Activated naive CD4-positive, alpha-beta T cell treated with anti-CD3 and anti-CD28 coated beads, Interleukin-2, amount 10 ng/mL, durations not matched to agents 7 days and 5 days (primary cell): ENCODE measurements around the gene ROBO1.
"Not testable (repeated sequence)": the region's sequence is repeated elsewhere in the genome, so short reads cannot be mapped to it uniquely, and the experiment has no call there.

Source experiments
- CTCF ChIA-PET: fragments of 350-600 bp; sonication (Branson Sonifier 250); formaldehyde crosslinking; loops from one replicate; lab custom pipeline; 2021; ENCODE audit warnings: antibody characterized with exemption; lab: Charles Lee
- DNase-seq: peaks from one replicate; pipeline ENCODE4 v3.0.0-alpha.2; 2020
- H3K27ac Mint-ChIP-seq: one replicate; pipeline ENCODE4 v1.8.0; 2021; ENCODE audit warnings: mild to moderate bottlenecking, moderate library complexity, mixed read lengths
- H3K27me3 Mint-ChIP-seq: one replicate; pipeline ENCODE4 v1.8.0; 2021; ENCODE audit warnings: mild to moderate bottlenecking, mixed read lengths
- H3K36me3 Mint-ChIP-seq: one replicate; pipeline ENCODE4 v1.8.0; 2021; ENCODE audit warnings: mixed read lengths
- H3K4me1 Mint-ChIP-seq: one replicate; pipeline ENCODE4 v1.8.0; 2021; ENCODE audit warnings: mixed read lengths
- H3K4me3 Mint-ChIP-seq: one replicate; pipeline ENCODE4 v1.8.0; 2021; ENCODE audit warnings: mild to moderate bottlenecking, moderate library complexity, mixed read lengths
- H3K9me3 Mint-ChIP-seq: one replicate; pipeline ENCODE4 v1.8.0; 2021; ENCODE audit warnings: mixed read lengths

ROBO1 gene

DNA sequence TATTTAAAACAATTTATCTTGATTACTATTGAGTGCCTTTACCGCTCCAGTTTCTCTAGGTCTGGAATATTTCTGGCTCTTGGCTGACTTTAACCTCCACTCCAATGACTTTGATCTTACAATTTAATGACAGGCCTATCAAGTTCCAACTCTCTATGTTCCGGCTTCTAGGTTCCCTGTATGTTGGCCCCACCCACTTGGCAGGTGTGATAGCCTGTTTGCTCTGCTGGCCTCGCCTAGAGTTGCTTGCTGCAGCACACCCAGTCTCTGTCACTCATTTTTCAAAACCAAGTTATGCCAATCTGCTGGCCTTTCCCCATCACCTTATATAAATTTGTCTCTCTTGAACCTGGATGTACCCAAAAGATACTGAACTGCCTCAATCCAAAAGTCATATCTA is 428.0 kb downstream of the ROBO1 start:
- Mint-ChIP-seq H3K9me3 (no peaks in the 10 kb centered on the region), H3K27me3 (no peaks in the 10 kb centered on the region), H3K4me3 (no peak overlapping the region), H3K27ac (no peak overlapping the region), H3K36me3 (no peaks in the 10 kb centered on the region), H3K4me1 (no peaks in the 10 kb centered on the region)
- DNase-seq = no peak
- CTCF ChIA-PET = no interaction called here

DNA sequence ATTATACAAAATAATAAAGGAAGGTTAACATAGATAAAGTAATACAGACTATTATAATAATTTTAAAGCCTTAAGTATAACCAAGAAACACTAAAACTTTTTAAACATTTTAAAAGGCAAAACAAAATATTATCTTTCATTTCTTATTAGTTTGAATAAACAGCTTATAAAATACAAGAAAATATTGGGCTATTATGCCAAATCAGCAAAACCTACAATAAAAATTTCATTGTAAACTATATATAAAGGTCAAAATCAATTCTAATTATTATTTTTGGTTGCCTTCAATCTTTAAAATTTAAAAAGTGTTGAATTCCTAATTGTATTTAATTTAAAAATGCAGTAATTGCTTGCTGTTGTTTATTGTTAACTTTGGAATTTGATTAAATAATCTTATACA is 430.0 kb downstream of the ROBO1 start:
- Mint-ChIP-seq H3K27me3 (no peaks in the 10 kb centered on the region), H3K36me3 (no peaks in the 10 kb centered on the region), H3K9me3 (peaks cover 7% of the 10 kb centered on the region), H3K4me1 (no peaks in the 10 kb centered on the region), H3K27ac (no peak overlapping the region), H3K4me3 (no peak overlapping the region)
- CTCF ChIA-PET = no interaction called here
- DNase-seq = no peak

DNA sequence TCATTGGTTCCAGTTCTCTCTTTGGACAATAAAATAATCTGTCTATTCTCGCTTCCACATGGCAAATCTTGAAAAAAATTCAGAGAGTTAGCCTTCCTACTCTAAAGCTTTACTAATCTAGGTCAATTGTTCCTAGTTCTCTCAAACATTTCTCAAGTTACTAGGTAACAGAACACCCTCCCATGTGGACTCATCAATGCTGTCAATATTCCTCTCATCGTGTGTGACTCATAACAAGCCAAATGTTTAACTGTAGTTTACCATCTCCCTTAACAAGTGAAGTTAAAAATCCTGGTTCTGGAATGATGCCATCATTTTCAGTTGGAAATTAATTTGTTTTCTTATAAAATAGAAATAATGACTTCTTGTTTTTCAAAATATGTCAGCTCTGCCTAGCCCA is 438.6 kb downstream of the ROBO1 start:
- Mint-ChIP-seq H3K27ac (no peak overlapping the region), H3K9me3 (peaks cover 4% of the 10 kb centered on the region), H3K4me1 (no peaks in the 10 kb centered on the region), H3K27me3 (no peaks in the 10 kb centered on the region), H3K36me3 (no peaks in the 10 kb centered on the region), H3K4me3 (no peak overlapping the region)
- no peak for DNase-seq
- CTCF ChIA-PET = no interaction called here

DNA sequence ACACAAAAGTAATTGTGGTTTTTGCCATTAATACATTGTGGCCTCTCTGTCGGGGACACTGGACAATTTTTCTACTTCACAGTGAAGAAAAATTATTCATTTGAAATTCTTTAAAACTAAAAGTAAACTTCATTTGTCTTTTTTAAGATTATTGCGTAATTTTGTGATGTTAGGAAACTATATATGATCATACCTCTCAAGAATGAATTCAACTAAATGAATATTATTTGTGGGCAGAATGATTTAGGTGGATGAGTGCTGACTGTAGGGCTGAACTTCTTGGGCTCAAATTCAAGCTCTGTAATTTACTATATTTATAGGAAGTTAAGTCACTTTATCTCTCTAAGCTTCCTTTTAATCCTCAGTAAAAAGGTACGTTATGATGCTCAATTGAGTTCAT is 441.2 kb downstream of the ROBO1 start:
- DNase-seq = no peak
- H3K9me3 Mint-ChIP-seq = no peaks in the 10 kb centered on the region
- H3K4me1 Mint-ChIP-seq = no peaks in the 10 kb centered on the region
- no peaks in the 10 kb centered on the region for H3K27me3 Mint-ChIP-seq
- CTCF ChIA-PET = no interaction called here
- H3K36me3 Mint-ChIP-seq = no peaks in the 10 kb centered on the region
- H3K4me3 Mint-ChIP-seq = no peak overlapping the region
- H3K27ac Mint-ChIP-seq = no peak overlapping the region

DNA sequence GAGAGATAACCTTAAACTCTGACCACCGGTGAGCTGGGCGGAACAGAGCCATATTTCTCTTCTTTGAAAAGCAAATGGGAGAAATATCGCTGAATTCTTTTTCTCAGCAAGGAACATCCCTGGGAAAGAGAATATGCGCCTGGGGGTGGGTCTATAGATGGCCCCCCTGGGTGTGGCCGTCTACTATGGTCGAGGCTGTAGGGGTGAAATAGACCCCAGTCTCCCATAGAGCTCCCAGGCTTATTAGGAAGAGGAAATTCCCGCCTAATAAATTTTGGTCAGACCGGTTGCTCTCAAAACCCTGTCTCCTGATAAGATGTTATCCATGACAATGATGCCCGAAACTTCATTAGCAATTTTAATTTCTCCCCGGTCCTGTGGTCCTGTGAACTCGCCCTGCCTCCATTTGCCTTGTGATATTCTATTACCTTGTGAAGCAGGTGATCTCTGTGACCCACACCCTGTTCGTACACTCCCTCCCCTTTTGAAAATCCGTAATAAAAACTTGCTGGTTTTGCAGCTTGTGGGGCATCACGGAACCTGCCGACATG is 441.9 kb downstream of the ROBO1 start:
- CTCF ChIA-PET, H3K27me3 Mint-ChIP-seq, H3K4me3 Mint-ChIP-seq, DNase-seq, H3K27ac Mint-ChIP-seq, H3K36me3 Mint-ChIP-seq, H3K9me3 Mint-ChIP-seq, H3K4me1 Mint-ChIP-seq: not testable (repeated sequence)

DNA sequence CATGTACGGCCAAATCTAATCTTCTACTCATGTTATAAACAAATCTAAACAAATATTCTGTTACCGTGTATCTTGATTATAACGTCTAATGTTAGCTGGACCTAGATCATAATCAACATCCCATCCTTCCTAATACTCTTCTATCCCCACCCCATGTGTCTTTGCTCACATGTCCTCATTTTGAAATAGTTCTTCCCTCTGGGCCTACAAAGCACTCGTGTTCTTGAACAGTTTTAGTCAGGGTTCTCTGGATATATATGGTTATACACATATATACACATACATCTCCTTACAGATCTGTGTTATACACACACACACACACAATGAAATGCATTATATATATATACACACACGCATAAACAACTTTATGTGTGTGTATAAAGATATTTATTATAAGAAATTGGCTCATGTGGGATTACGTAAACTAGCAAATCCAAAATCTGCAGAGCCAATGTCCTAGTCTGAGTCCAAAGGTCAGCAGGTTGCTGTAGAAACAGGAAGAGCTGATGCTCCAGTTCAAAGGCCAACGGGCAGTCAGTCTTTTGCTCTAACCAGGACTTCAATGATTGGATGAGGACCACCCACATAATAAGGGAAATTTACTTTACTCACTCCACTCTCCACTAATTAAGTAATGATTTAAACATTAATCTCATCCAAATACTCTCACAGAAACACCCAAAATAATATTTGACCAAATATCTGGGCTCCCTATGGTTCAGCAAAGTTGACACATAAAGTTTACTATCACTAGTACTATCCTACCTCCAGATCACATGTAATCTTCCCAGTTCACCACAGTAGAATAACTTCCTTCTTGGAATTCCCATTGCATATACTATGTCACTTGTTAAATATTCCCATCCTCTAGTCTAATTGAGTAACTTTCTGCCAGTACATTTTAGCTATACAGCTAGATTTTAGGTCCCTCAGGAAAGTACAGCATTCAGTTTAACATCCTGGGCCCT is 450.0 kb downstream of the ROBO1 start:
- Mint-ChIP-seq H3K36me3 (no peaks in the 10 kb centered on the region), H3K27ac (no peak overlapping the region), H3K4me3 (no peak overlapping the region), H3K9me3 (peaks cover 2% of the 10 kb centered on the region), H3K27me3 (no peaks in the 10 kb centered on the region), H3K4me1 (no peaks in the 10 kb centered on the region)
- CTCF ChIA-PET = no interaction called here
- DNase-seq = no peak

DNA sequence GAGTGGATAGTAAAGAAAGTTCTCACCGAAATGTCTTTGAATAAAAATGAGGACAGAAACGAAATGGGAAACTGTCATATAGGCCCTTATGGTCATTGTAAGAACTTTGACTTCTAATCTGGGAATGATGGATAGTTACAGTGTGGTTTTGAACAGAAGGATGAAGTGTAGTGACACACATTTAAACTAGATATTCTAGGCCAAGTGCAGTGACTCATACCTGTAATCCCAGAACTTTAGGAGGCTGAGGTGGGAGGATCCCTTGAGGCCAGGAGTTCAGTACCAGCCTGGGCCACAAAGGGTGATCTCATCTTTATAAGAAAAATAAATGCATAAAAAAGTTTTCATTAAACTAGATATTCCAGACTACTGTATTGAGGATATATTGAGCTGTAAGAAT is 452.8 kb downstream of the ROBO1 start:
- DNase-seq = no peak
- Mint-ChIP-seq H3K4me1 (no peaks in the 10 kb centered on the region), H3K9me3 (peaks cover 2% of the 10 kb centered on the region), H3K27me3 (no peaks in the 10 kb centered on the region), H3K36me3 (no peaks in the 10 kb centered on the region), H3K27ac (no peak overlapping the region), H3K4me3 (no peak overlapping the region)
- CTCF ChIA-PET = no interaction called here

DNA sequence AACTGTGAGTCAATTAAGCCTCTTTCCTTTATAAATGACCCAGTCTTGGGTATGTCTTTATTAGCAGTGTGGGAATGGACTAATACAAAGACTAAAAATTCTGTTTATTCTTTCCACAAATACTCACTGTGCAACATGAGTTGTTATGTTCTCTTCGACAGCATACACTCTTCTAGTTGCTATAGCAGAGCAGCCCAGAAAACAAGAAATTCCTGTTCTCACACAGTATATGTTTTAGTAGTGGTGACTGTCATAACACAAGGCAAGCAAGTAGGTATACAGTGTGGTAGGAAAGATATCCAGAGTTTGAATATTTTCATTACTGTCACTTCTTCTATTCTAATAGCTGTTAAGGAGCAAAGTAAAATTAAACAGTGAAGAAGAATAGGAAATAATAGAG is 453.3 kb downstream of the ROBO1 start:
- H3K4me1 Mint-ChIP-seq = no peaks in the 10 kb centered on the region
- H3K36me3 Mint-ChIP-seq = no peaks in the 10 kb centered on the region
- H3K4me3 Mint-ChIP-seq = no peak overlapping the region
- no peaks in the 10 kb centered on the region for H3K27me3 Mint-ChIP-seq
- H3K27ac Mint-ChIP-seq = no peak overlapping the region
- CTCF ChIA-PET = no interaction called here
- H3K9me3 Mint-ChIP-seq = peaks cover 2% of the 10 kb centered on the region
- no peak for DNase-seq

DNA sequence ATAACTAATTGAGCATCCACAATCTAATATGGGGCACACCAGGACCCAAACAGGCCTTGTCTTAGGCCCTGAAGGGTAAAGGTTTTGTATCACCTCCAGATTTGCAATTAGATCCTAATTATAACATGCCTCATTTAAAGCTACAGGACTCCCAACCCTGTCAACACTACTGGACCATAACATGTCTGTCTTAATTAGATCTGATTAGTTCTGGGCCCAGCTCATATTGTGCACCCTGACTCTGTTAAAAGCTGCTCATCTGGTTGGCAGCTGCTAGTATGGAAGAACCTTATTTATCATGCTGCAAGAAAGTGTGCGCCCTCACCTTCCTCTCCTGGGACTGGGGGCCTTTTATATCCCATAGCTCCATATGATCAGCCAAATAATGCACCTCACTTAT is 457.8 kb downstream of the ROBO1 start:
- no peak overlapping the region for H3K4me3 Mint-ChIP-seq
- no peak overlapping the region for H3K27ac Mint-ChIP-seq
- no peaks in the 10 kb centered on the region for H3K27me3 Mint-ChIP-seq
- H3K4me1 Mint-ChIP-seq = no peaks in the 10 kb centered on the region
- DNase-seq = no peak
- H3K36me3 Mint-ChIP-seq = no peaks in the 10 kb centered on the region
- CTCF ChIA-PET = no interaction called here
- H3K9me3 Mint-ChIP-seq = no peaks in the 10 kb centered on the region

DNA sequence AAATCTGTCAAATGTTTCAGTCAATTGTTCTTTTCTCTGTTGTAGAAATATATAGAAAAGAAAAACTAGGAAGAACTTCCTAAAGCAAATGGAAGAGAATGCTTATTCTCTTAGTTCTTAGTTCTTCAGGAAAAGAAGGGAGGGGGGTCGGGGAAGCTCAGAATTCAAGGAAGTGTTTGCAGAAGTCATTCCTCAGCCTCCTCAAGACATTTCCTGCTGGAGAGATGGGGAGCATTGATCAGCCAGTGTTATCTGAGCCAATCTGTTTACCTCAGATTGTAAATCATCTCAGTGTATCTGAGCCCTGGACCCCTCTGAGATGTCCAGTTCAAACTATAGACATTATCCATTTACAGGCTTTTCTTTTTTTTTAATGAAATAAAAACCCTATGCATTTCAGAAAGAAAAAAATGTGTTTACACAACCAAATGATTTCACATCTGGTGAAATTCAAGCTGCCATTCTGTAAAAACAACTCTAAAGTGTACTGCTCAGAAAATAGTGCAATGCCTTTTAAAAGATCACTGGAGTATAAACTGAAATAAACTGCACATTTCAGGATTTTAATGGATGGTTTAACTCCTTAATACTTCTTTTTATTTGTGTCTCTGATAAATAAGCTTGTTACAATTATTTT is 460.7 kb downstream of the ROBO1 start:
- H3K4me3 Mint-ChIP-seq = no peak overlapping the region
- H3K36me3 Mint-ChIP-seq = no peaks in the 10 kb centered on the region
- H3K9me3 Mint-ChIP-seq = peaks cover 2% of the 10 kb centered on the region
- DNase-seq = no peak
- no peaks in the 10 kb centered on the region for H3K4me1 Mint-ChIP-seq
- no peak overlapping the region for H3K27ac Mint-ChIP-seq
- H3K27me3 Mint-ChIP-seq = no peaks in the 10 kb centered on the region
- CTCF ChIA-PET = no interaction called here

DNA sequence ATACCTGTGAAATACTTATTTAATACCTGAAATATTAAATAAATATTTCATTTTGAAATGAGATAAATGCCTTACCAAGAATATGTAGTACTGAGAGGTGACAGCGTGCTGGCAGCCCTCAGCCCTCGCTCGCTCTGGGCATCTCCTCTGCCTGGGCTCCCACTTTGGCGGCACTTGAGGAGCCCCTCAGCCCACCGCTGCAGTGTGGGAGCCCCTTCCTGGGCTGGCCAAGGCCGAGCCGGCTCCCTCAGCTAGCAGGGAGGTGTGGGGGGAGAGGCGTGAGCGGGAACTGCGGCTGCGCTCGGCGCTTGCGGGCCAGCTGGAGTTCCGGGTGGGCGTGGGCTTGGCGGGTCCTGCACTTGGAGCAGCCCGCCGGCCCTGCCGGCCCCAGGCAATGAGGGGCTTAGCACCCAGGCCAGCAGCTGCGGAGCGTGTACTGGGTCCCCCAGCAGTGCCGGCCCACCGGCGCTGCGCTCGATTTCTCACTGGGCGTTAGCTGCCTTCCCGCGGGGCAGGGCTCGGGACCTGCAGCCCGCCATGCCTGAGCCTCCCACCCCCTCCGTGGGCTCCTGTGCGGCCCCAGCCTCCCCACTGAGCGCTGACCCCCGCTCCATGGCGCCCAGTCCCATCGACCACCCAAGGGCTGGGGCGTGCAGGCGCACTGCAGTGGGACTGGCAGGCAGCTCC is 467.7 kb downstream of the ROBO1 start:
- H3K36me3 Mint-ChIP-seq, DNase-seq, H3K27me3 Mint-ChIP-seq, CTCF ChIA-PET, H3K4me3 Mint-ChIP-seq, H3K4me1 Mint-ChIP-seq, H3K27ac Mint-ChIP-seq: not testable (repeated sequence)
- peaks cover 10% of the 10 kb centered on the region for H3K9me3 Mint-ChIP-seq

DNA sequence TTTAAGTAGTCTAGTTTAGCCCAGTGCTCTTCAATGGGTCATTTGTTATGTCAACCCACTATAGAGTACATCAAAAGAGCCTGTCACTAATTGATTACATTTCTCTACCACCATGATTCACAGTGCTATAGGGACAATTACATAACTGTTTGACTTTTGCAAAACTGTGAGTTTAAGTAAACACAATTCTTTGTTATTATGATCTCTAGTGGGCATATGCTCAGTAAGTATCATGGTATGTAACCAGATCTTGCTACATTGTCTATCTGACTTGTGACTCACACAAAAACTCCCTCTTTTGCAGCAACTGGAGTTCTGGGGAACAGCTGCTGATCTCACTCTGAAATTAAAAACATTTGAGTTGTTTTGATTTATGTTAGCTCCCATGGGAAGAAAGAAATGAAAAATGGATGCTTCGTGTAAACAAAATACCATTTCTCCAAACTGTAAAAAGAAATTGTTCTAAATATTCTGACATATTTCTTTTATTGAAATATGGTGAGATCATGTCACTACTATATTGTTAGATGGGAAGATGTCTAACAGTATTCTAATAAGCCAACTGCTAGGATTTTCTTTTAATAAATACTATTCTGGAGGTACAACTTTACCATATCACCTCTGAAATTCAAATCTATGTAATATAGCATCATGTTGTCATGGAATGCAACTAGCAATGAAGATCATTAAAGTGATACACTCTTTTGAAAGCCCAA is 470.4 kb downstream of the ROBO1 start:
- CTCF ChIA-PET = no interaction called here

DNA sequence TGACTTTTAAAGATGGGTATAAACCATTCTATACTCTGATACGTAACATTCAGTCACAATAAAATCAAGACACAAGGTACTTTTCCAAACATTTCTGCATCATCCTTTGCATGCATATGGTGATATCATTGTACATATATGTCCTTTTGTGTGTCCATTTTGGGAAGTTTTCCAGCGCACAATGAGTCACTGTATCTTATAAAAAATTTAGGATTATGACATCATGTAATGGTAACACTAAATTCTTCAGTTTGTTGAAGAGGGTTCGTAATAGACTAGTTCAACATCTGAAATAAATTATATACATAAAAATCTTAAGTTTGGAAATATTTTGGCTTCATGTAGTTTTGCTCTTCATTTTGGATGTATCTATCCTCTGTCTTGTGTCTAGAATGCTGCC is 480.9 kb downstream of the ROBO1 start:
- H3K4me3 Mint-ChIP-seq = no peak overlapping the region
- H3K27ac Mint-ChIP-seq = no peak overlapping the region
- DNase-seq = no peak
- H3K4me1 Mint-ChIP-seq = no peaks in the 10 kb centered on the region
- CTCF ChIA-PET = no interaction called here
- no peaks in the 10 kb centered on the region for H3K36me3 Mint-ChIP-seq
- peaks cover 16% of the 10 kb centered on the region for H3K9me3 Mint-ChIP-seq
- H3K27me3 Mint-ChIP-seq = no peaks in the 10 kb centered on the region

More for the DNA sequence above, 470.4 kb downstream of the ROBO1 start:
- DNase-seq = no peak
- Mint-ChIP-seq H3K27ac (no peak overlapping the region), H3K9me3 (peaks cover 19% of the 10 kb centered on the region), H3K36me3 (no peaks in the 10 kb centered on the region), H3K27me3 (no peaks in the 10 kb centered on the region), H3K4me3 (no peak overlapping the region), H3K4me1 (no peaks in the 10 kb centered on the region)

DNA sequence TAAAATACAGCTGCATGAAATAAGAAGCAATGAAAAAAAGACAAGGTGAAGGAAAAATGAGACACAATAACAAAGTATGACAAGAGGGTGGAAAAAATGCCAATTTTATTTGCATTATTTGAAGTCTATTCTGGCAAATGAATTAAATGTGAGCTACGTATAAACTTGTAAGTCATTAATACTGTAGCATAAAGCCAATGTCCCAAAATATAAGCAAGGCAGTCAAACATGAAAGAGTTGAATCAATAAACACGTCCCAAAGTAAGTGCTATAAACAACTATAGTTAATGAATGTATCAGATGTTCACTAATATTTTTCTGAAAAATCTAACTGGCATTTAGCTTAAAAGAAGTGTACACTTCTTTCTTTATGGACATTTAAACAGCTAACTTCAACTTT is 481.9 kb downstream of the ROBO1 start:
- CTCF ChIA-PET = no interaction called here
- Mint-ChIP-seq H3K4me1 (no peaks in the 10 kb centered on the region), H3K9me3 (peaks cover 12% of the 10 kb centered on the region), H3K27ac (no peak overlapping the region), H3K36me3 (no peaks in the 10 kb centered on the region), H3K4me3 (no peak overlapping the region), H3K27me3 (no peaks in the 10 kb centered on the region)
- no peak for DNase-seq
